Measurements from ENCODE around the gene GATA5.
"Not testable (repeated sequence)": the region's sequence is repeated elsewhere in the genome, so short reads cannot be mapped to it uniquely, and the experiment has no call there.

Gene GATA5

GRCh38 chr20:62427172-62428001 lies 48.4 kb downstream of the GATA5 start, which contains the start of gene RBBP8NL:
Gene RBBP8NL (minus strand): TSS chr20:62427539. CDS start chr20:62419647, 7,892 bp downstream.
- DNase-seq, result peak; percentile 72

GRCh38 chr20:62426699-62427131 lies 49.1 kb downstream of the GATA5 start:
- DNase-seq, result no peak

- DNase-seq, result not testable (repeated sequence)
Observed at GRCh38 chr20:62426059-62426348, 49.8 kb downstream of the GATA5 start.

GRCh38 chr20:62425281-62426058 lies 50.3 kb downstream of the GATA5 start:
- DNase-seq, result no peak

GRCh38 chr20:62424249-62425107 lies 51.3 kb downstream of the GATA5 start:
- no peak for DNase-seq

- no peak for DNase-seq
Observed at GRCh38 chr20:62423326-62423706, 52.5 kb downstream of the GATA5 start.

GRCh38 chr20:62422636-62423325 lies 53.0 kb downstream of the GATA5 start:
- DNase-seq, result no peak

GRCh38 chr20:62421716-62421990 lies 54.1 kb downstream of the GATA5 start:
- no peak for DNase-seq

- DNase-seq, result no peak
Observed at GRCh38 chr20:62420846-62421715, 54.7 kb downstream of the GATA5 start.

GRCh38 chr20:62419759-62420158 lies 56.0 kb downstream of the GATA5 start:
- no peak for DNase-seq

- no peak for DNase-seq
Observed at GRCh38 chr20:62418709-62419487, 56.9 kb downstream of the GATA5 start.

GRCh38 chr20:62417981-62418708 lies 57.6 kb downstream of the GATA5 start:
- no peak for DNase-seq

GRCh38 chr20:62416651-62417637 lies 58.9 kb downstream of the GATA5 start:
- no peak for DNase-seq

GRCh38 chr20:62415354-62416111 lies 60.3 kb downstream of the GATA5 start:
- no peak for DNase-seq

GRCh38 chr20:62413896-62414481 lies 61.8 kb downstream of the GATA5 start:
- DNase-seq, result no peak

Data from NCI-H2029 treated with DMSO at 0.1 percent for 48 hours (cell line).